Loucy (cell line): ENCODE results near the gene ATG10.

Source experiments
- H2AFZ ChIP-seq: fragments of 200-600 bp; sonication (generic); 2 replicates; pipeline ENCODE4 v1.6.0; 2016; ENCODE audit warnings: antibody characterized with exemption, mild to moderate bottlenecking, low read length, moderate library complexity
- H3F3A ChIP-seq: fragments of 200-600 bp; 2 replicates; pipeline ENCODE4 v1.6.0; 2016; ENCODE audit warnings: antibody characterized with exemption, low read depth, mild to moderate bottlenecking
- H3K27me3 ChIP-seq: fragments of 200-600 bp; sonication (generic); 2 replicates; pipeline ENCODE4 v1.6.1; 2014; ENCODE audit warnings: low read length, mild to moderate bottlenecking; ENCODE audit not compliant: insufficient read depth, poor library complexity, severe bottlenecking
- H3K36me3 ChIP-seq: fragments of 200-600 bp; sonication (generic); 2 replicates; pipeline ENCODE4 v1.6.1; 2016; ENCODE audit warnings: low read length; ENCODE audit not compliant: insufficient read depth
- H3K4me1 ChIP-seq: fragments of 200-600 bp; sonication (generic); 2 replicates; pipeline ENCODE4 v1.5.1; 2014; ENCODE audit warnings: low read length, mild to moderate bottlenecking; ENCODE audit not compliant: insufficient read depth, poor library complexity, severe bottlenecking
- H3K4me2 ChIP-seq: fragments of 200-600 bp; sonication (generic); 2 replicates; pipeline ENCODE4 v1.6.0; 2014; ENCODE audit warnings: antibody characterized with exemption, low read length, low read depth, mild to moderate bottlenecking; ENCODE audit not compliant: poor library complexity, severe bottlenecking
- H3K4me3 ChIP-seq: fragments of 200-600 bp; sonication (generic); 2 replicates; pipeline ENCODE4 v1.5.1; 2014; ENCODE audit warnings: low read length, mild to moderate bottlenecking, mixed read lengths; ENCODE audit not compliant: poor library complexity, severe bottlenecking
- H3K79me2 ChIP-seq: fragments of 200-600 bp; sonication (generic); 2 replicates; pipeline ENCODE4 v1.6.1; 2014; ENCODE audit warnings: low read length; ENCODE audit not compliant: insufficient read depth
- H3K9ac ChIP-seq: fragments of 200-600 bp; sonication (generic); 2 replicates; pipeline ENCODE4 v1.6.0; 2014; ENCODE audit warnings: mild to moderate bottlenecking, low read depth, low read length, moderate library complexity; ENCODE audit not compliant: poor library complexity, severe bottlenecking
- H3K9me2 ChIP-seq: fragments of 200-600 bp; sonication (generic); replicated peaks from 2 replicates; pipeline ENCODE4 v1.6.1; 2016; ENCODE audit warnings: low read depth, low read length, mixed read lengths
- H3K9me3 ChIP-seq: fragments of 200-600 bp; sonication (generic); 2 replicates; pipeline ENCODE4 v1.6.1; 2014; ENCODE audit warnings: mild to moderate bottlenecking, antibody characterized with exemption, low read length, low read depth; ENCODE audit not compliant: insufficient read depth
- H4K20me1 ChIP-seq: fragments of 200-600 bp; sonication (generic); 2 replicates; pipeline ENCODE4 v1.6.0; 2014; ENCODE audit warnings: antibody characterized with exemption, low read length, mild to moderate bottlenecking; ENCODE audit not compliant: insufficient read depth, poor library complexity, severe bottlenecking
- EZH2phosphoT487 ChIP-seq: fragments of 200-600 bp; IDR thresholded peaks from 2 replicates; pipeline ENCODE4 v1.6.1; 2018; ENCODE audit warnings: antibody characterized with exemption, mild to moderate bottlenecking, moderate library complexity, borderline replicate concordance
- TF ChIP-seq, protein P1 (sequence below): fragments of 200-600 bp; sonication (generic); conservative IDR thresholded peaks from 2 replicates; pipeline ENCODE4 v1.5.1; 2014; ENCODE audit warnings: mild to moderate bottlenecking, antibody characterized with exemption, low read length

ATG10 gene

DNA sequence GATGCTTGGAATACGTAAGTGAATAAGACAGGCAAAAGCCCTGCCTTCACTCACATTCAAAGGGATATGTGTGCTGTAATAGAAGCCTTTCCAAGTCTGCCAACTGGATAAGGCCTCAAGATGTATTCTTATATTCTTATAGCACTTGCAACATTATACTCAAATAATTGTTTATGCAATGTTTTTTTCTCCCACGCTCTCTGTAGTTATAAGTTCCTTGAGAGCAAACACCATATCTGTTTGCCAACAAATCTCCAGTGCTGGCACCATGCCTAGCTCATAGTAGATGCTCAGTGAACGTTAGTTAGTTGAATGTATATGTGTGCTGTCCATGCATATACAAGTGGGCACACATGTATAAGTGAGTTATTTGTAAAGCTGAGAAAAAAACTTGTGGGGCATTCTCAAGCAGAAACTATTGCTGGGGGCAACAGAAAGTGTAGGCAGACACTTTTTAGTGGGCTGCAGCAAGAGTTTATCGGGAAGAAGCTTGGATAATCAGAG is 181.2 kb downstream of the ATG10 start:
- H2AFZ ChIP-seq = no peak overlapping the region
- no peak for TF ChIP-seq EZH2phosphoT487
- TF ChIP-seq, protein P1, sequence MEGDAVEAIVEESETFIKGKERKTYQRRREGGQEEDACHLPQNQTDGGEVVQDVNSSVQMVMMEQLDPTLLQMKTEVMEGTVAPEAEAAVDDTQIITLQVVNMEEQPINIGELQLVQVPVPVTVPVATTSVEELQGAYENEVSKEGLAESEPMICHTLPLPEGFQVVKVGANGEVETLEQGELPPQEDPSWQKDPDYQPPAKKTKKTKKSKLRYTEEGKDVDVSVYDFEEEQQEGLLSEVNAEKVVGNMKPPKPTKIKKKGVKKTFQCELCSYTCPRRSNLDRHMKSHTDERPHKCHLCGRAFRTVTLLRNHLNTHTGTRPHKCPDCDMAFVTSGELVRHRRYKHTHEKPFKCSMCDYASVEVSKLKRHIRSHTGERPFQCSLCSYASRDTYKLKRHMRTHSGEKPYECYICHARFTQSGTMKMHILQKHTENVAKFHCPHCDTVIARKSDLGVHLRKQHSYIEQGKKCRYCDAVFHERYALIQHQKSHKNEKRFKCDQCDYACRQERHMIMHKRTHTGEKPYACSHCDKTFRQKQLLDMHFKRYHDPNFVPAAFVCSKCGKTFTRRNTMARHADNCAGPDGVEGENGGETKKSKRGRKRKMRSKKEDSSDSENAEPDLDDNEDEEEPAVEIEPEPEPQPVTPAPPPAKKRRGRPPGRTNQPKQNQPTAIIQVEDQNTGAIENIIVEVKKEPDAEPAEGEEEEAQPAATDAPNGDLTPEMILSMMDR = no peak
- H3K4me3 ChIP-seq = no peak overlapping the region
- H3K9me3 ChIP-seq = no peaks in the 10 kb centered on the region
- H3K9me2 ChIP-seq = no peaks in the 10 kb centered on the region
- no peak overlapping the region for H3K9ac ChIP-seq
- H3F3A ChIP-seq = no peaks in the 10 kb centered on the region
- H3K4me2 ChIP-seq = no peak overlapping the region
- H4K20me1 ChIP-seq = no peaks in the 10 kb centered on the region
- no peaks in the 10 kb centered on the region for H3K79me2 ChIP-seq
- H3K4me1 ChIP-seq = peaks cover 8% of the 10 kb centered on the region
- no peaks in the 10 kb centered on the region for H3K36me3 ChIP-seq
- no peaks in the 10 kb centered on the region for H3K27me3 ChIP-seq

DNA sequence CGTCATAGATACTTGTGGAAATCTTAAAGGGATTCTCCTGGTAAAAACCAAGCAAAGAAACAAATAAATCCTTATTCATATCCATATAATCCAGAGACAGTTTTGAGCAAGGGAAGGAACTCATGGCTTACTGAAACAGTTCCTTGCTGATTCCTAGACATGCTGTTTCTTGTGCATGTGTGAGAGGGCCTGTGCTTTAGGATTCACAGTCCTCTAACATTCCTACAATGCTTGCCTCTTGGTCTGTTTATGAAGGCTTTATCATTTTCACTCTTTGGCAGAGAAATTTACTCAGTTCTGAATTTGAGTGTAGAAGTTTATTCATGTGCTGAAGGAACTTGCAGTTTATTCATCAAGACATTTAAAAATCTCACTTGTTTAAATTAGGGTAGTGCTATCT is 183.0 kb downstream of the ATG10 start:
- Histone ChIP-seq H3K27me3 (no peaks in the 10 kb centered on the region), H3K36me3 (no peaks in the 10 kb centered on the region), H3K9ac (no peak overlapping the region), H3K4me1 (peaks cover 15% of the 10 kb centered on the region), H3K4me2 (no peak overlapping the region), H4K20me1 (no peaks in the 10 kb centered on the region), H3K9me3 (no peaks in the 10 kb centered on the region), H3F3A (no peaks in the 10 kb centered on the region), H2AFZ (no peak overlapping the region), H3K4me3 (no peak overlapping the region), H3K9me2 (no peaks in the 10 kb centered on the region), H3K79me2 (no peaks in the 10 kb centered on the region)
- TF ChIP-seq, protein P1 = no peak
- TF ChIP-seq EZH2phosphoT487 = no peak

DNA sequence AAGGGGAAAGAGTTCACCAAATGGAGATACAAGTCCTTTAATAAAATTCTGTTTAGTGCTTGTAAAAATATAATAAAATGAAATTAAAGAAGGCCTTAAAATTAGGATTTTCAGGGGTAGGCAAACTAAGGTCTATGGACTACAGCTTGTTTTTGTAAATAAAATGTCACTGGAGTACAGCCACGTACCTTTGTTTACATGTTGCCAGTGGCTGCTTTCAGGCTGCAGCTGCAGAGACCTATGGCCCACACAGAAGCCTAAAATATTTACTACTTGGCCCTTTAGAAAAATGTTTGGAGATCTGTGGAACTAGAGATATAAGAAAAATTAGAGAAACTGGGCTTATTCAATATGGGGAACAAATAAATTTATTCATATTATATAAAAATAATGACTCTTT is 183.5 kb downstream of the ATG10 start:
- no peak for TF ChIP-seq EZH2phosphoT487
- H3K4me2 ChIP-seq = no peak overlapping the region
- H3K79me2 ChIP-seq = no peaks in the 10 kb centered on the region

DNA sequence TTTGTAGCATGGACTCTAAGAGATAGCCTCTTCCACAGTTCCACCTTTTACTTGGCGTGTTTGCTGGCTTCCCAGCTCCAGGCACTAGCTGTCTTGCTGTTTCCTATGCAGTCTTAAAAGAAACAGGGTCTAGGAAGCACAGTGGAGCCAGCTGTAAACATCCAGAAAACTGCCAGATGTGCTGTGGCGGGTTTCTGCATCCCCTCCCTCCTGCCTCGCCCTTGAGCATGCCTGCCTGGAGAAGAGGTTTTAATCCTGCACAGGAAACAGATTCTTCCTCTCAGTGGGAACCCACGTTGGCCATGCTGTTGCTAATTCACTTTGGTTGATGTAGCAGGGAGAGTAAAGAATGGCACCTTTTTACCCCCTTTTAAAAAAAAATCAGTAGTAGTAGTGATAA is 185.1 kb downstream of the ATG10 start:
- no peak overlapping the region for H2AFZ ChIP-seq
- H3K4me1 ChIP-seq = peaks cover 18% of the 10 kb centered on the region
- H3K9me3 ChIP-seq = no peaks in the 10 kb centered on the region
- H3K9me2 ChIP-seq = no peaks in the 10 kb centered on the region
- H3K4me3 ChIP-seq = no peak overlapping the region
- no peak overlapping the region for H3K4me2 ChIP-seq
- no peak overlapping the region for H3K9ac ChIP-seq
- H4K20me1 ChIP-seq = no peaks in the 10 kb centered on the region
- H3F3A ChIP-seq = no peaks in the 10 kb centered on the region
- TF ChIP-seq, protein P1 = no peak
- TF ChIP-seq EZH2phosphoT487 = no peak
- no peaks in the 10 kb centered on the region for H3K36me3 ChIP-seq
- no peaks in the 10 kb centered on the region for H3K27me3 ChIP-seq
- H3K79me2 ChIP-seq = no peaks in the 10 kb centered on the region

More for the DNA sequence above, 183.5 kb downstream of the ATG10 start:
- no peaks in the 10 kb centered on the region for H3K27me3 ChIP-seq
- H3F3A ChIP-seq = no peaks in the 10 kb centered on the region
- H3K4me3 ChIP-seq = no peak overlapping the region
- H2AFZ ChIP-seq = no peak overlapping the region
- no peaks in the 10 kb centered on the region for H3K9me2 ChIP-seq
- H3K9ac ChIP-seq = no peak overlapping the region
- H3K36me3 ChIP-seq = no peaks in the 10 kb centered on the region
- no peaks in the 10 kb centered on the region for H4K20me1 ChIP-seq
- no peaks in the 10 kb centered on the region for H3K9me3 ChIP-seq
- H3K4me1 ChIP-seq = peaks cover 15% of the 10 kb centered on the region
